Bronchial epithelial cell (primary cell): ENCODE measurements around the gene IFITM10. TPM values are rescaled to one million over a fixed set of nuclear protein-coding genes. Genes with fewer than 3 reads are reported as not detected.

Experiments used
- DNase-seq: peaks from one replicate; pipeline ENCODE4 v3.0.0-alpha.2; 2010; ENCODE audit warnings: low read depth
- FAIRE-seq: peaks from 2 replicates; lab custom pipeline; 2011; peaks lifted over from hg19 to GRCh38; lab: Jason Lieb, UNC
- H3K27me3 ChIP-seq: 2 replicates; pipeline ENCODE4 v1.5.1; 2011; ENCODE audit warnings: low read length; ENCODE audit not compliant: control insufficient read depth, insufficient read depth
- H3K36me3 ChIP-seq: 2 replicates; pipeline ENCODE4 v1.5.1; 2011; ENCODE audit warnings: low read length; ENCODE audit not compliant: control insufficient read depth, insufficient read depth
- H3K4me3 ChIP-seq: 2 replicates; pipeline ENCODE4 v1.5.1; 2011; ENCODE audit warnings: mild to moderate bottlenecking, low read depth, low read length, control low read depth
- total RNA-seq: library from RNA; depleted of rRNA; stranded (reverse); fragments of >200 nt; gene quantifications from 2 replicates; pipeline ENCODE4 v1.2.1, GENCODE V29; 2014
- TF ChIP-seq, protein P1 (sequence below): IDR thresholded peaks from 2 replicates; pipeline ENCODE4 v1.5.1; 2011; ENCODE audit warnings: mild to moderate bottlenecking, moderate library complexity, low read length, control low read depth, inconsistent platforms; ENCODE audit not compliant: insufficient read depth, severe bottlenecking

Gene IFITM10
- total RNA-seq, 1 donor from 2014 or later: 1.3 TPM

DNA sequence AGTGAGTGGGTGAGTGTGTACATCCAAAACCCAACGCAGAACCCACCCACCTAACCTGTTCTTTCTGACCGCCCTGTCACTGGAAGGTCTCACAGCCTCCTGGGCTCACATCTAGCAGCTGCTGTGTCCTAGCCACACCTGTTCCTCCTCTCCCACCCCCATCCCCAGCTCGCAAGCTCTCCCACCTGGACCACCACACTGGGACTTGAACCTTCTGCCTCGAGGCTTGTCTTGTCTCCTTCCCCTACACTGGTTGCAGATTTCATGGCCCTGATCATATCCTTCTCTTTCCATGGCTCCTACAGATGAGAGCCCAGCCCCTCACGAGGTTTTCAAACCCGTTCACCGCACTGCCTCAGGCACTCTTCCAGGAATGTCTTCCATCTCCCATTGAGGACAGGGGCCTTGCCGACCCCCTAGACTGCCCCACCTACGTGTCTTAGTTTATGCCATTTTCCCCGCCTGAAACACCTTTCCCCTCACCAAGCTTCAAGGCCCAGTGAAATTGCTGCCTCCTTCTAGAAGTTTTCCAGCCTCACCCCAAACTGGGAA is 6.7 kb downstream of the IFITM10 start:
- no peak overlapping the region for H3K4me3 ChIP-seq
- no peaks in the 10 kb centered on the region for H3K27me3 ChIP-seq
- DNase-seq: no peak
- peak; percentile 13 for FAIRE-seq
- TF ChIP-seq, protein P1, sequence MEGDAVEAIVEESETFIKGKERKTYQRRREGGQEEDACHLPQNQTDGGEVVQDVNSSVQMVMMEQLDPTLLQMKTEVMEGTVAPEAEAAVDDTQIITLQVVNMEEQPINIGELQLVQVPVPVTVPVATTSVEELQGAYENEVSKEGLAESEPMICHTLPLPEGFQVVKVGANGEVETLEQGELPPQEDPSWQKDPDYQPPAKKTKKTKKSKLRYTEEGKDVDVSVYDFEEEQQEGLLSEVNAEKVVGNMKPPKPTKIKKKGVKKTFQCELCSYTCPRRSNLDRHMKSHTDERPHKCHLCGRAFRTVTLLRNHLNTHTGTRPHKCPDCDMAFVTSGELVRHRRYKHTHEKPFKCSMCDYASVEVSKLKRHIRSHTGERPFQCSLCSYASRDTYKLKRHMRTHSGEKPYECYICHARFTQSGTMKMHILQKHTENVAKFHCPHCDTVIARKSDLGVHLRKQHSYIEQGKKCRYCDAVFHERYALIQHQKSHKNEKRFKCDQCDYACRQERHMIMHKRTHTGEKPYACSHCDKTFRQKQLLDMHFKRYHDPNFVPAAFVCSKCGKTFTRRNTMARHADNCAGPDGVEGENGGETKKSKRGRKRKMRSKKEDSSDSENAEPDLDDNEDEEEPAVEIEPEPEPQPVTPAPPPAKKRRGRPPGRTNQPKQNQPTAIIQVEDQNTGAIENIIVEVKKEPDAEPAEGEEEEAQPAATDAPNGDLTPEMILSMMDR: no peak
- peaks cover 1% of the 10 kb centered on the region for H3K36me3 ChIP-seq

DNA sequence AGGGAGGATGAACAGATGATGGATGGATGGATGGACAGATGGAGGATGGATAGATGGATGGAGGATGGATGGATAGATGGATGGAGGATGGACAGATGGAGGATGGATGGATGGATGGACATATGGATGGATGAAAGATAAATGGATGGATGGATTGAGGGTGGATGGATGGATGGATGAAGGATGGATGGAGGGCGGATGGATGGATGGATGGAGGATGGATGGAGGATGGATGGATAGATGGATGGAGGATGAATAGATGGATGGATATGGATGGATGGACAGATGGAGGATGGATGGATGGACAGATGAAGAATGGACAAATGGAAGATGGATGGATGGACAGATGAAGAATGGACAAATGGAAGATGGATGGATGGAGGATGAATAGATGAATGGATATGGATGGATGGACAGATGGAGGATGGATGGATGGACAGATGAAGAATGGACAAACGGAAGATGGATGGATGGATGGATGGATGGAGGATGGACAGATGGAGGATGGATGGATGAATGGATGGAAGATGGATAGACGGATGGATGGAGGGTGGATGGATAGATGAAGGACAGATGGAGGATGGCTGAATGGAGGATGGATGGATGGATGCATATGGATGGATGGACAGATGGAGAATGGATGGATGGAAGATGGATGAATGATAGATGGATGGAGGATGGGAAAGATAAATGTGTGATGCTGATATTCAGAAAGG is 7.4 kb downstream of the IFITM10 start:
- TF ChIP-seq, protein P1: no peak
- Histone ChIP-seq H3K27me3 (no peaks in the 10 kb centered on the region), H3K36me3 (peaks cover 1% of the 10 kb centered on the region), H3K4me3 (no peak overlapping the region)
- DNase-seq: no peak
- peak; percentile 72 for FAIRE-seq

DNA sequence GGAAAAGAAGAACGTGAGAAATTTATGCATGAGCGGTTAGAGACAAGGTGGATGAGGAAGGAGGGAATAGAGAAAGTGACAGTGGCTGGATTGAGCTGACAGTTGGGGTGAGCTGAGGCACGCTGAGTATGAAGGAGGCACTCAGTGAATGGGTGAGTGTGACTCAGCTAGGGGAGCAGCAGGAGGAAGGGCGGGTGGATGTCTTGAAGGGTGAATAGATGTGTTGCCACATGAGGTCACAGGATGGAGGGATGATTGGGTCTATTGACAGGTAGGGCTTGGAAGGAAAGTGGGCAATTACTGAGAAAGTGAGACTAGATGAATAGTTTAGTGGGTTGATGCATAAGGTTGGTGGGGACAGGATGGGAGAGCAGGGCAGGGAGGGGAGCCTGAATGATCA is 8.0 kb downstream of the IFITM10 start:
- peaks cover 1% of the 10 kb centered on the region for H3K36me3 ChIP-seq
- FAIRE-seq: peak; percentile 85
- TF ChIP-seq, protein P1: no peak

DNA sequence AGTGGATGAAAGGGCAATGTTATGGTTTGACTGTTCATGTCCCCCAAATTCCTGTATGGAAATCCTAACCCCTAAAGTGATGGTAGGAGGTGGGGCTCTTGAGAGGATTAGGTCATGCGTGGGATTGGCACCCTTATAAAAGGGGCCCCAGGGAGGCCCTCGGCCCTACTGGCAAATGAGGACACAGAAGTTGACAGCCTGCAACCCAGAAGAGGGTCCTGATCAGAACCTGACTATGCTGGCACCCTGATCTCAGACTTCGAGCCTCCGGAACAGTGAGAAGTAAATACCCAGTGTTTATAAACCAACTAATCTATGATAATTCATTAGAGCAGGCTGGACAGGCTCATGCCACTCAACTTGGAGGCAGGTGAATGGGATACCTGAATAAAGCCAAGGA is 8.7 kb downstream of the IFITM10 start:
- TF ChIP-seq, protein P1: no peak
- H3K4me3 ChIP-seq: no peak overlapping the region
- no peaks in the 10 kb centered on the region for H3K27me3 ChIP-seq
- FAIRE-seq (no peak), DNase-seq (no peak)
- no peaks in the 10 kb centered on the region for H3K36me3 ChIP-seq

More for the DNA sequence above, 8.0 kb downstream of the IFITM10 start:
- Histone ChIP-seq H3K27me3 (no peaks in the 10 kb centered on the region), H3K4me3 (no peak overlapping the region)
- DNase-seq: peak; percentile 43

DNA sequence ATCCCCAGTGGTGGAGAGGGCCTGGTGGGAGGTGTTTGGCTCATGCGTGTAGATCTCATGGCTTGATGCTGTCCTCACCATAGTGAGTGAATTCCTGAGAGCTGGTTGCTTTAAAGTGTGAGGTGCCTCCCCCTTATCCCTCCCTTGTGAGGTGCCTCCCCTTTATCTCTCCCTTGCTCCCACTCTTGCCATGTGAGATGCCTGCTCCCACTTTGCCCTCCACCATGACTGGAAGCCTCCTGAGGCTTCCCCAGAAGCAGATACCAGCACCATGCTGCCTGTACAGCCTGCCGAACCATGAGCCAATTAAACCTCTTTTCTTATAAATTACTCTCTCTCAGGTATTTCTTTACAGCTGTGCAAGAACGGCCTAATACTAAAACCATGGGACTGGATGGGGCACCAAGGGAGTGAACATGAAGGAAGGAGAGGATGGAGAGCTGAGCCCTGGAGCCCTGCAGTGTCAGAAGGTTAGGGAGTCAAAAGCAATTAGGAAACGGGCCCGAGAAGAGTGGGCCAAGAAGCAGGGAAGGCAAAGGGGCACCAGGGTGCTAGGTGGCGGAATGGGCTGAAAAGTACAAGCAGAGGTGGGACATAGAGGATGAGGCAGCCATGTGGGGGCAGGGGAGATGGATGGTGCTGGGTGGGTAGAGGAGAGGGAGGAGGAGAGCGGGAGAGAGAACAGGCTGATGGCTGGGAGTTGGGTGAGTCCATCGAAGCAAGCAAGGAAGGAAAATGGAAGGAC is 9.4 kb downstream of the IFITM10 start:
- no peak for DNase-seq
- no peaks in the 10 kb centered on the region for H3K27me3 ChIP-seq
- no peaks in the 10 kb centered on the region for H3K36me3 ChIP-seq
- no peak overlapping the region for H3K4me3 ChIP-seq
- TF ChIP-seq, protein P1: no peak
- FAIRE-seq: no peak
